ENCODE data around the gene MAPK8IP3. TPM values are rescaled to one million over a fixed set of nuclear protein-coding genes. Genes with fewer than 3 reads are reported as not detected.

MAPK8IP3 gene
- total RNA-seq, 4 donors from 2014 or later: 15.8 to 92.1 (median 39.0) TPM

- no peak for TF ChIP-seq CTCF (IDR thresholded peaks at IDR 0.05; ENCODE audit: low read depth)
Measured at GRCh38 chr16:1785846-1786170, 79.8 kb downstream of the MAPK8IP3 start.

GRCh38 chr16:1786242-1787055 lies 80.5 kb downstream of the MAPK8IP3 start:
- no peak for TF ChIP-seq CTCF (IDR thresholded peaks at IDR 0.05; ENCODE audit: low read depth)

- no peak for TF ChIP-seq CTCF (IDR thresholded peaks at IDR 0.05; ENCODE audit: low read depth)
Measured at GRCh38 chr16:1787056-1787321, 81.0 kb downstream of the MAPK8IP3 start.

- TF ChIP-seq CTCF (IDR thresholded peaks at IDR 0.05; ENCODE audit: low read depth): no peak
Measured at GRCh38 chr16:1787322-1788094, 81.5 kb downstream of the MAPK8IP3 start.

- TF ChIP-seq CTCF (IDR thresholded peaks at IDR 0.05; ENCODE audit: low read depth): no peak
Measured at GRCh38 chr16:1788095-1788707, 82.2 kb downstream of the MAPK8IP3 start.

GRCh38 chr16:1788708-1789100 lies 82.7 kb downstream of the MAPK8IP3 start:
- no peak for TF ChIP-seq CTCF (IDR thresholded peaks at IDR 0.05; ENCODE audit: low read depth)

- TF ChIP-seq CTCF (IDR thresholded peaks at IDR 0.05; ENCODE audit: low read depth): no peak
Measured at GRCh38 chr16:1789643-1790045, 83.6 kb downstream of the MAPK8IP3 start.

Data from subcutaneous adipose tissue (tissue), 4 donors.